Measurements from ENCODE around the gene ZNF76. TPM values are rescaled to one million over a fixed set of nuclear protein-coding genes. Genes with fewer than 3 reads are reported as not detected.
"Not testable (repeated sequence)": the region's sequence is repeated elsewhere in the genome, so short reads cannot be mapped to it uniquely, and the experiment has no call there.

The ZNF76 gene
- total and polyA plus RNA-seq, 4 donors: 10.6 to 51.8 (median 36.5) TPM

GRCh38 chr6:35330541-35331119 lies 71.1 kb downstream of the ZNF76 start:
- Histone ChIP-seq H3K9me3 (ENCODE audit: control insufficient read depth, low read length) (peaks cover 2% of the 10 kb centered on the region), H3K27ac (ENCODE audit: low read depth in 1 of 2, low read length in 2 of 2) (no peak overlapping the region), H3K4me3 (ENCODE audit: low read length in 2 of 2) (no peak overlapping the region), H3K27me3 (ENCODE audit: control insufficient read depth in 1 of 2, insufficient read depth in 2 of 2, low read length in 1 of 2) (no peaks in the 10 kb centered on the region), H3K36me3 (ENCODE audit: control insufficient read depth in 1 of 2, insufficient read depth in 2 of 2, low read length in 1 of 2) (no peaks in the 10 kb centered on the region), H3K4me1 (ENCODE audit: control insufficient read depth in 1 of 2, insufficient read depth in 2 of 2, low read length in 2 of 2) (no peaks in the 10 kb centered on the region)
- 94 to 96% methylated on average over 9 of the region's 9 CpGs for WGBS, 2 donors
- ATAC-seq (ENCODE audit: low FRiP score): no peak
- no peak for DNase-seq
- intact Hi-C loops (cut with DNase I): no loop called here

- 79 to 86% methylated on average over 9 of the region's 9 CpGs for WGBS, 2 donors
- H3K9me3 ChIP-seq (ENCODE audit: control insufficient read depth, low read length); H3K27me3 ChIP-seq (ENCODE audit: control insufficient read depth in 1 of 2, insufficient read depth in 2 of 2, low read length in 1 of 2); H3K36me3 ChIP-seq (ENCODE audit: control insufficient read depth in 1 of 2, insufficient read depth in 2 of 2, low read length in 1 of 2); H3K4me3 ChIP-seq (ENCODE audit: low read length in 2 of 2); H3K27ac ChIP-seq (ENCODE audit: low read depth in 1 of 2, low read length in 2 of 2); H3K4me1 ChIP-seq (ENCODE audit: control insufficient read depth in 1 of 2, insufficient read depth in 2 of 2, low read length in 2 of 2); DNase-seq; ATAC-seq (ENCODE audit: low FRiP score); intact Hi-C loops (cut with DNase I): not testable (repeated sequence)
Measured at GRCh38 chr6:35332074-35332887, 72.7 kb downstream of the ZNF76 start.

- Histone ChIP-seq H3K9me3 (ENCODE audit: control insufficient read depth, low read length) (no peaks in the 10 kb centered on the region), H3K4me3 (ENCODE audit: low read length in 2 of 2) (no peak overlapping the region), H3K27me3 (ENCODE audit: control insufficient read depth in 1 of 2, insufficient read depth in 2 of 2, low read length in 1 of 2) (no peaks in the 10 kb centered on the region), H3K4me1 (ENCODE audit: control insufficient read depth in 1 of 2, insufficient read depth in 2 of 2, low read length in 2 of 2) (peaks cover 4% of the 10 kb centered on the region in 2 donors), H3K27ac (ENCODE audit: low read depth in 1 of 2, low read length in 2 of 2) (no peak overlapping the region), H3K36me3 (ENCODE audit: control insufficient read depth in 1 of 2, insufficient read depth in 2 of 2, low read length in 1 of 2) (no peaks in the 10 kb centered on the region)
- intact Hi-C loops (cut with DNase I): no loop called here
- DNase-seq: no peak
- ATAC-seq (ENCODE audit: low FRiP score): no peak
- WGBS, 2 donors: 88 to 92% methylated on average over 13 of the region's 13 CpGs
Measured at GRCh38 chr6:35341557-35341956, 82.0 kb downstream of the ZNF76 start.

GRCh38 chr6:35342258-35343091 lies 82.9 kb downstream of the ZNF76 start, which contains the start of gene PPARD:
Gene PPARD (plus strand): TSS chr6:35342558. CDS start chr6:35411088, 68,530 bp downstream.
- DNase-seq (peak; percentile 98 to 100), ATAC-seq (ENCODE audit: low FRiP score) (peak; percentile 100)
- Histone ChIP-seq H3K4me3 (ENCODE audit: low read length in 2 of 2) (peak within 1 kb of the TSS; percentile 76 to 85), H3K36me3 (ENCODE audit: control insufficient read depth in 1 of 2, insufficient read depth in 2 of 2, low read length in 1 of 2) (peaks cover 0 to 5% of the 10 kb centered on the region in 2 donors), H3K9me3 (ENCODE audit: control insufficient read depth, low read length) (no peaks in the 10 kb centered on the region), H3K27ac (ENCODE audit: low read depth in 1 of 2, low read length in 2 of 2) (peak within 1 kb of the TSS in 1 of 2 donors; percentile 46), H3K4me1 (ENCODE audit: control insufficient read depth in 1 of 2, insufficient read depth in 2 of 2, low read length in 2 of 2) (peaks cover 4% of the 10 kb centered on the region in 2 donors), H3K27me3 (ENCODE audit: control insufficient read depth in 1 of 2, insufficient read depth in 2 of 2, low read length in 1 of 2) (no peaks in the 10 kb centered on the region)
- WGBS, 2 donors: 1% methylated on average over 39 to 77 of the region's 77 CpGs
- intact Hi-C loops (cut with DNase I): loop anchor here (1.0 to 2.0 kb wide), 5 partner anchors 34 to 126 kb away; partner anchors contain the start of gene RPL10A (in 1 of the 2)

GRCh38 chr6:35343092-35343834 lies 83.7 kb downstream of the ZNF76 start:
- Histone ChIP-seq H3K4me1 (ENCODE audit: control insufficient read depth in 1 of 2, insufficient read depth in 2 of 2, low read length in 2 of 2) (peaks cover 4% of the 10 kb centered on the region in 2 donors), H3K36me3 (ENCODE audit: control insufficient read depth in 1 of 2, insufficient read depth in 2 of 2, low read length in 1 of 2) (peaks cover 0 to 8% of the 10 kb centered on the region in 2 donors), H3K27ac (ENCODE audit: low read depth in 1 of 2, low read length in 2 of 2) (peak overlapping the region in 1 of 2 donors; percentile 46), H3K9me3 (ENCODE audit: control insufficient read depth, low read length) (no peaks in the 10 kb centered on the region), H3K4me3 (ENCODE audit: low read length in 2 of 2) (peak overlapping the region; percentile 76 to 85), H3K27me3 (ENCODE audit: control insufficient read depth in 1 of 2, insufficient read depth in 2 of 2, low read length in 1 of 2) (no peaks in the 10 kb centered on the region)
- ATAC-seq (ENCODE audit: low FRiP score): peak; percentile 8
- peak; percentile 76 to 84 for DNase-seq
- intact Hi-C loops (cut with DNase I): loop anchor here (2.0 kb wide), 3 partner anchors 34 to 108 kb away; no protein-coding TSS in a partner anchor
- WGBS, 2 donors: 4 to 5% methylated on average over 13 of the region's 13 CpGs

- peak overlapping the region; percentile 76 to 85 for H3K4me3 ChIP-seq (ENCODE audit: low read length in 2 of 2)
- peaks cover 4% of the 10 kb centered on the region in 2 donors for H3K4me1 ChIP-seq (ENCODE audit: control insufficient read depth in 1 of 2, insufficient read depth in 2 of 2, low read length in 2 of 2)
- DNase-seq (no peak), ATAC-seq (ENCODE audit: low FRiP score) (no peak)
- WGBS, 2 donors: 29 to 37% methylated on average over 6 of the region's 6 CpGs
- H3K27ac ChIP-seq (ENCODE audit: low read depth in 1 of 2, low read length in 2 of 2): no peak overlapping the region
- no peaks in the 10 kb centered on the region for H3K9me3 ChIP-seq (ENCODE audit: control insufficient read depth, low read length)
- no peaks in the 10 kb centered on the region for H3K27me3 ChIP-seq (ENCODE audit: control insufficient read depth in 1 of 2, insufficient read depth in 2 of 2, low read length in 1 of 2)
- H3K36me3 ChIP-seq (ENCODE audit: control insufficient read depth in 1 of 2, insufficient read depth in 2 of 2, low read length in 1 of 2): peaks cover 0 to 12% of the 10 kb centered on the region in 2 donors
- intact Hi-C loops (cut with DNase I): loop anchor here (2.0 kb wide), 3 partner anchors 33 to 107 kb away; no protein-coding TSS in a partner anchor
Measured at GRCh38 chr6:35343835-35344550, 84.5 kb downstream of the ZNF76 start.

Data from aorta (tissue), 5 donors.